ENCODE data around the gene NLRC5. TPM values are rescaled to one million over a fixed set of nuclear protein-coding genes. Genes with fewer than 3 reads are reported as not detected.

The NLRC5 gene, protein sequence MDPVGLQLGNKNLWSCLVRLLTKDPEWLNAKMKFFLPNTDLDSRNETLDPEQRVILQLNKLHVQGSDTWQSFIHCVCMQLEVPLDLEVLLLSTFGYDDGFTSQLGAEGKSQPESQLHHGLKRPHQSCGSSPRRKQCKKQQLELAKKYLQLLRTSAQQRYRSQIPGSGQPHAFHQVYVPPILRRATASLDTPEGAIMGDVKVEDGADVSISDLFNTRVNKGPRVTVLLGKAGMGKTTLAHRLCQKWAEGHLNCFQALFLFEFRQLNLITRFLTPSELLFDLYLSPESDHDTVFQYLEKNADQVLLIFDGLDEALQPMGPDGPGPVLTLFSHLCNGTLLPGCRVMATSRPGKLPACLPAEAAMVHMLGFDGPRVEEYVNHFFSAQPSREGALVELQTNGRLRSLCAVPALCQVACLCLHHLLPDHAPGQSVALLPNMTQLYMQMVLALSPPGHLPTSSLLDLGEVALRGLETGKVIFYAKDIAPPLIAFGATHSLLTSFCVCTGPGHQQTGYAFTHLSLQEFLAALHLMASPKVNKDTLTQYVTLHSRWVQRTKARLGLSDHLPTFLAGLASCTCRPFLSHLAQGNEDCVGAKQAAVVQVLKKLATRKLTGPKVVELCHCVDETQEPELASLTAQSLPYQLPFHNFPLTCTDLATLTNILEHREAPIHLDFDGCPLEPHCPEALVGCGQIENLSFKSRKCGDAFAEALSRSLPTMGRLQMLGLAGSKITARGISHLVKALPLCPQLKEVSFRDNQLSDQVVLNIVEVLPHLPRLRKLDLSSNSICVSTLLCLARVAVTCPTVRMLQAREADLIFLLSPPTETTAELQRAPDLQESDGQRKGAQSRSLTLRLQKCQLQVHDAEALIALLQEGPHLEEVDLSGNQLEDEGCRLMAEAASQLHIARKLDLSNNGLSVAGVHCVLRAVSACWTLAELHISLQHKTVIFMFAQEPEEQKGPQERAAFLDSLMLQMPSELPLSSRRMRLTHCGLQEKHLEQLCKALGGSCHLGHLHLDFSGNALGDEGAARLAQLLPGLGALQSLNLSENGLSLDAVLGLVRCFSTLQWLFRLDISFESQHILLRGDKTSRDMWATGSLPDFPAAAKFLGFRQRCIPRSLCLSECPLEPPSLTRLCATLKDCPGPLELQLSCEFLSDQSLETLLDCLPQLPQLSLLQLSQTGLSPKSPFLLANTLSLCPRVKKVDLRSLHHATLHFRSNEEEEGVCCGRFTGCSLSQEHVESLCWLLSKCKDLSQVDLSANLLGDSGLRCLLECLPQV (N-terminal part only)
- 10.5 TPM for polyA plus RNA-seq (2013, experiment 1 of 2; ENCODE audit: insufficient read length)
- 9.3 TPM for polyA plus RNA-seq (2013, experiment 2 of 2; ENCODE audit: insufficient read length)

DNA sequence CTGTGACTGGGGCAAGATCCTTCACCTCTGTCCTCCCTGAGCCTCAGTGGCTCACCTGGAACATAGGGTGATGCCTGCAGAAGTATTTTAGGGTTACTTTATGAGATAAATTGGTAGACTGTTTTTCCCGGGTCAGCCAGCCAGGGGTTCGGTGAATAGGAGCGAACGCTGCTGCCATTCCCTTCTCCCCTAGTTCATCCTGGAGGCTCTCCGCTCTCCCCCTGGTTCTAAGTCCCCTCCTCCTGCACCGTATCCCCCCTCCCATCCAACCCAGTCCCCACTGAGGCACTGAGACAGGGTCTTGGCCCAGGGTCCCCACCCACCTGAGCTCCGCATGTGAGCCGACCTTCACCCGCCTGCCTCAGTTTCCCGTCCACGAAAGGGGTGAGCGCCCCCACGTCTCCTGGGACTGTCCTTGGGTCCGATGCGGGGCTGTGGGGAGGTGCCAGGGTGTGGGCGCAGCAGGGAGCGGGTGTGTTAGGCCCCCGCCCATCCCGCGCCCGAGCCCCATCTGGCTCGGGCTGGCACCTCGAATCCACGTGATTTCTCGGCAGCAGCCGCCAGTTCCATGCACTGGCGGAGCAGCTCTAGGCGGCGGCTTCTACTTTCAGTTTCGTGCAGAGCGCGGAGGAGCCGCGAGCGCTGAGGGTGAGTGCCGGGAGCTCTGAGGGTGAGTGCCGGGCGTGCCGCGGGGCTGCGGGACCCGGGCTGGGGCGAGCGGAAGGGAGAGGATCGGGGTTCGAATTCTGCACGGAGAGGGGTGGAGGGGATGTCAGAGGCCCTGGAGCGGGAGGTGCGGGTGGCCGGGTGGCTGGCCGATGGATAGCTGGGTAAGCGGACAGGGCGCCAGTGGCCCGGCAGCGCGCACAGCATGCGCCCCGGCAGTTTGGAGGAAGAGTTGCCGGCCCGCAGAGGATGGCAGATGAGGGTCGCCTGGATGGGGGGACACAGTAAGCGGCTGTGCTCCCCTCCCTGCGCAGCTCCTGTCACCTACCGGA is at the start of gene NLRC5:
Gene NLRC5, plus strand, starts transcription at position 610 of the 998 bp plus-strand sequence. CDS start 31,156 bp downstream, outside the sequence.
- peak; percentile 83 for DNase-seq

DNA sequence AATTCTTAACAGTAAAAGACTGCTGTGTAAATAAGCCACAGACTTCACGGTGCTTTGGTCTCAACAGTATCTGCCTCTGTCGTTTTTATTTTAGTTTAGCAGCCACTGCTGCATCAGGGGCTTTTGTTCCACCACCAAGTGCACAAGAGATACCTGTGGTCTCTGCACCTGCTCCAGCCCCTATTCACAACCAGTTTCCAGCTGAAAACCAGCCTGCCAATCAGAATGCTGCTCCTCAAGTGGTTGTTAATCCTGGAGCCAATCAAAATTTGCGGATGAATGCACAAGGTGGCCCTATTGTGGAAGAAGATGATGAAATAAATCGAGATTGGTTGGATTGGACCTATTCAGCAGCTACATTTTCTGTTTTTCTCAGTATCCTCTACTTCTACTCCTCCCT is 49.6 kb upstream of the NLRC5 start:
- DNase-seq = no peak

DNA sequence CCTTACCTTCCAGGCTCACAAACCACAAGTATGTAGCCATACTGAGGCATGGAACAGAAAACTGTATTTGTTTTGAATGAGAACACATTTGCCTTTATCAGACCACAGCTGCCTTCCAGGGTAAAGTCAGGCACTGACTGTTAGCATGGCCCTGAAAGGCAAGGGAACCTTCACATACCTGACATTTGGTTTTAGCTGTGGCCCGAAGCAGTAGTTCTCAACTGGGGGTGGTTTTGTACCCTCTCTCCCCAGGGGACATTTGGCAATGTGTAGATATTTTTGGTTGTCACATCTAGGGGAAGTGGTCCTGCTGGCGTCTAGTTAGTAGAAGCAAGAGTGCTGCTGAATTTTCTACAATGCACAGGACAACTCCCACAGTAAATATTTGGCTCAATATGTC is 48.3 kb upstream of the NLRC5 start:
- DNase-seq = no peak

DNA sequence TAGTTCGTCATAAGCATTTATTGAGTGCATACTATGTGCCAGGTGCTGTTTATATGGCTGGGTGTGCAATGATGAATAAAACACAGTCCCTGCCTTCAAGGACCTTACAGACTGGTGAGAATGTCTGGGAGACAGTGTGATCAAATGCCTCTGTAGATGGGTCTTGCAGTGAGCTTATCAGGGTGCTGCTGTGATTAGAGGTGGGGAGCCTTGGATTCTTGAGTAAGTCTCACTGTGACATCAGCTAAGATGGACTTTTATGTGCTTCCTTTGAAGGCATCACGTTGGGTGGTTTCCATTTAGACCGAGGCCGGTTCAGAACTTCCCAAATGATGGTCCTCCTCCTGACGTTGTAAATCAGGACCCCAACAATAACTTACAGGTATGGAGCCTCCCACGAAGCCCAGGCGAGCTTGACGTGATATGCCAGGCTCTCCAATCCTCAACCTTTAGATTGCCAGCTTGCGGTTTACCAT is 47.5 kb upstream of the NLRC5 start:
- DNase-seq = no peak

DNA sequence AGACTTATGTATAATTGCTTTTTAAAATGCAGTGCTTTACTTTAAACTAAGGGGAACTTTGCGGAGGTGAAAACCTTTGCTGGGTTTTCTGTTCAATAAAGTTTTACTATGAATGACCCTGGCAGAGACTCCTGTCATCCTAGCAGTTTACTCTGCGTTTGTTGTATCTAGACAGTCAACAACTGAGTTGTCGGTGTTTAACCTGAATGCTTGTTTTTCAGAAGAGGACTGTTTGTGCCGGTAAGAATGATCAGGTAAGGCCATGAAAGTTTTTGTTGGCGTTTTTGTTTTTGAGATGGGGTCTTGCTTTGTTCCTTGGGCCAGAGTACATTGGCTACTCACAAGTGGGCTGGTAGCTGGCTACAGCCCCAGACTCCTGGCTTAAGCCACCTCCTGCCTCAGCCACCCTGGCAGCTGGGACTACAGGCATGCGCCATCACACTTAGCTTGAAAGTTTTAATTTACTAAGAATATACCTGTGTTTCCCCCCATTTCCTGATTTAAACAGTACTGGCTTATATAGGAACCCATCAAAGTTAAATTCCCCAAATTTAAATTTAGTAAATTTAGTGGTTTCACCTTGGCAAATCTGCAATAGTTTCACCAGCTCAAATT is 45.5 kb upstream of the NLRC5 start:
- DNase-seq = no peak

DNA sequence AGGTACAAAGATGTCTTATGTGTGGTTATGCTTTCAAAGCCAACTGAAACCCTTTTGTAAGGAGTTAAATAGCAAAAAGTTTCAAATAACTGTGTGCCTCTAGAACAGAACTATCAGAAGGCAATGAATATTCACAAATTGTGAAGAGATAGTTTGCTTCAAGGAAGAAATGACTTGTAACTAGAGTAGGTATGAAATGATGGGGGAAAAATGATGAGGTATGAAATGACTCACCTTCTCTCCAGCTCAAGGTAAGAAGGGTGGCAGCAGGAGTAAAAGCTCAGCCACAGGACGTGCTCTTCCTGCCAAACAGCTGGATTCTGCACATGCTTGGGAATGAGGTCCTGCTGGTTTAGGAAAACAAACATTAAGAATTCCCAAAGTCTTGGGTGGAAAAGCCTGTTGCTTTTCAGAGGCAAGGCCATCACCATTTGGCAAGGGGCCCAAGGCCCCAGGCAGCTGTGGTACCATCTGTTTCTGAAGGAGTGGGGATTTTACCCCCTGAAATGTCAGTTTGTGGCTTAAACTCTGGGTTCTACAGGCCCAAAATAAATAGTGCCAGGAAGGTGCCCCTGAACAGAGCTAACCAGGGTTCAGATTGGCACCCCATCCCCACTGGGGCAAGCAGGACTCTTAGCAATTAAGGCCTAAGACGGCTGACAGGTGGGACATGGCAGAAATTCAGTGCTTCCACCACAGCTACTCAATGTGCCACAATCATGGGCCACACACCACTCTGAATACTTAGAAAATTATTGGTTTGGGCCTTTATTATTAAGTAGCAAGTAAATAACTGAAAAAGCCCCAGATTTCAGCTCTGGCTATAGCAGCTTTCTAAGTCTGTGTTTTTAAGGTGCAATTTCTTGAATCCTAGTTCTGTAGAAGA is 44.2 kb upstream of the NLRC5 start:
- DNase-seq = no peak

DNA sequence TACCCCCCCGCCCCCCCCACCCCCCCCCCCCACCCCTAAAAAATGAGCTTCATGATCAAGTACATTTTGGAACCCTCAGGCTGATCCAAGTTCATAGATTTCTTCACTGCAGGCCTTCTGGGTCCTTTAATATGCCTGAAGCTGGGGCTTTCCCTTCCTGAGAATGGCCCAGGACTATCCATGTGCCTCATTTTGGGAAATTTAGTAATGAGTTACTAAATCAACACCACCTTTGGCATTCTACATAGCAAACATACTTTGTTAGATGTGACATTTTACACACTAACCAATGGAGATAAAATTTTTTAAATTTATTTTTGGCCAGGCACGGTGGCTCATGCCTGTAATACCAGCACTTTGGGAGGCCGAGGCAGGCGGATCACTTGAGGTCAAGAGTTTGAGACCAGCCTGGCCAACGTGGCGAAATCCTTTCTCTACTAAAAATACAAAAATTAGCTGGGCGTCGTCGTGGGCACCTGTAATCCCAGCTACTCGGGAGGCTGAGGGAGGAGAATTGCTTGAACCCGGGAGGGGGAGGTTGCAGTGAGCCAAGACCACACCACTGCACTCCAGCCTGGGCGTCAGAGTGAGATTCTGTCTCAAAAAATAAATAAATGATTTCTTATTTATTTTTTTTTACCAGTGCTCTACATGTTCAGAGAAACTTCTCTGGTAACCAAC is 43.4 kb upstream of the NLRC5 start:
- DNase-seq = no peak

DNA sequence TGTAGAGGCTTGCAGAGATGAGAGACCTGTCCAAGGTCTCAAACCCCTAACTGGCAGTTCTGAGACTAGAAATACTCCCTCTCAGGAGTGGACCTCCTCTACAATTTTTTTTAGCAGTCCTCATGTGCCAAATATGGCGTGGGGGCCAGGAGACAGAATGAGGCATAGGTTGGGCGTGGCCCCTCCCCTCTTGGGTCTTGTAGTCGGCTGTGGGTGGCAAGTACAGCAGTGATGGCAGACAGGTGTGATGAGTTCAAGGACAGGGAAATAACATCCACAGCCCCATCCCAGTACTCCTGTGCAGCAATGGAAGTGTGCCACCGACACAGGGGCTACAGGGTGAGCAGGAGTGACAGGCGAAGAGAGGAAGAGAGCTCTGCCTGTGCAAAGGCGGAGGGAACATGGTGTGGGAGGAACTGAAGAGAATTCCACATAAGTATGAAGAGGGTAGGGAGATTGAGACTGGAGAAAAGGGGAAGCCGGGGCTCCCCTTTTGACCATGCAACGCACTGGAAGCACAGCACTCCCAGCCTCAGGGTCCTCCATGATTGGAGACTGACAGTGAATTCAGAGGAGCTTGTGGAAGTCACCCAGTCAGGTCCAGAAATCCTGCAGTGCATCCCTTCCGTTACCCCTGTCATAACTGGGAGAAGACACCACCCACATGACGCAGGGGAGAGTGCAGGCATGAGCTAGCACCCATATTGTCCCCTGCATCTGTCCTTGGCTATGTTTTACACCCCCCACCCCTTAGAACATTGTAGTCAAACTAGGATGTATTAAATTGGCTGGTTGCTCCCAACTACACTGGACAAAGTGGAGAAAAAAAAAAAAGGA is 42.4 kb upstream of the NLRC5 start:
- no peak for DNase-seq

DNA sequence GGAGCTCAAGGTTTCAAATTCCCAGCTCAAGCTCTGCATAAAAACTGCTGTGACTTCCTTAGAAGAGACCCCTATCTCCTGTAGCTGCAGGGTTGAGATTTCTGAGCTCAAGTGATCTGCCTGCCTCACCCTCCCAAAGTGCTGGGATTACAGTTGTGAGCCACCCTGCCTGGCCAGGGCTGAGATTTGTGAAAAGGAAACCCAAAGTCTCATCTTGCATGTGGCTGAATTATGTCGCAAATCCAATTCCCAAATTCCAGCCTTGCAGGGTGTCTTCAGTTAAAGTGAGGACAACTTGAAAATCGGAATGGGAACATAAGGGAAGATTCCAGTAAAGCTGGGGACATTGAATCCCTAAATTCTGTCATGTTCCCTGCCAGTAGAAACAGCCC is 41.8 kb upstream of the NLRC5 start:
- DNase-seq = no peak

DNA sequence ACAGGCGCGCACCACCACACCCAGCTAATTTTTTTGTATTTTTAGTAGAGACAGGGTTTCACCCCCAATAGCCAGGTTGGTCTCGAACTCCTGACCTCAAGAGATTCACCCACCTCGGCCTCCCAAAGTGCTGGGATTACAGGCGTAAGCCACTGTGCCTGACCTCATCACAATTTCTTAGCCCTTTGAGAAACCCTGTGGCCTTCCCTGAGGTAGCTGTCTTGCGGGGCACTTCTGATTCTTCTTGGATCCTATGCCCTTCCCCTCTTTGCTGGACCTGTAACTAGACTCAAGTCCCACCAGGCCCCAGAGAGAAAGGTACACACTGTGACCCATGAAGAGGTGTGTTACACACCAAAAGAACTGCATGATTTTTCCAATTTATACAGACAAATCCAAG is 41.1 kb upstream of the NLRC5 start:
- DNase-seq = no peak

DNA sequence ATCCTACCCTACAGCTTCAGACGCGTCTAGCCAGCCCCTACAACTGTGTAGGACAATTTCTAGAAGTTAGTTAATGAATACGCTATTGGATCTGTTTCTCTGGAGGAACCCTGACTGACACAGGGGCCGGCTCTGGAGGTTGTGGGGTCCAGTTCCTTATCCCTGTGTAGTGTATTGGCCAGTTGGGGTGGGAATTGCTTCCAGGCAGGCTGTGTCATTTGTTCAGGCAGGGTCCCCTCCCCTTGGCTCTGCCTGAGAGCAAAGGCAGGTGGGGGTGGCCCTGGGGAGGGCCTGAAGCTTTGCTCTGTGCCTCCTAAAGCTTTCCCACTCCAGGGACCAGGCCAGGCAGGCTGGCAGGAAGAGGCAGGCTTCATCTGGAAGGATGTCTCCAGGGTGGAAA is 39.3 kb upstream of the NLRC5 start:
- no peak for DNase-seq

DNA sequence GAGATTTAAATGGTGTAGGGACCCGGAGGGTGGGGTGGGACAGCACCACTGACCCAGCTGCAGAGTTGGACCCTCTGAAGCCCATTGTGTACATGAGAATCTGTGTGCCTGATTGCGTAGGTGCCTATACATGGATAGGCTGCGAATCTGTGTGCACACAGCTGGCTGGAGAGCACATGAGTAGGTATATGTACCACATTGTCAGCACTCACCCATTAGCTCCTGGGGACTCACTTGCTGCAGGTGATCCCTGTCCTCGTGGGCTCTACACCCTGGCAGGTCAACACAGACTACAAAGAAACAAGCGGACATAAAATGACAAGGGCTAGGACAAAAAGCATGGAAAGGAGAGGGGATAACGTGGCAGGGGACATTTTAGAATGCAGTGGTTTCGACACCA is 38.9 kb upstream of the NLRC5 start:
- DNase-seq = no peak

DNA sequence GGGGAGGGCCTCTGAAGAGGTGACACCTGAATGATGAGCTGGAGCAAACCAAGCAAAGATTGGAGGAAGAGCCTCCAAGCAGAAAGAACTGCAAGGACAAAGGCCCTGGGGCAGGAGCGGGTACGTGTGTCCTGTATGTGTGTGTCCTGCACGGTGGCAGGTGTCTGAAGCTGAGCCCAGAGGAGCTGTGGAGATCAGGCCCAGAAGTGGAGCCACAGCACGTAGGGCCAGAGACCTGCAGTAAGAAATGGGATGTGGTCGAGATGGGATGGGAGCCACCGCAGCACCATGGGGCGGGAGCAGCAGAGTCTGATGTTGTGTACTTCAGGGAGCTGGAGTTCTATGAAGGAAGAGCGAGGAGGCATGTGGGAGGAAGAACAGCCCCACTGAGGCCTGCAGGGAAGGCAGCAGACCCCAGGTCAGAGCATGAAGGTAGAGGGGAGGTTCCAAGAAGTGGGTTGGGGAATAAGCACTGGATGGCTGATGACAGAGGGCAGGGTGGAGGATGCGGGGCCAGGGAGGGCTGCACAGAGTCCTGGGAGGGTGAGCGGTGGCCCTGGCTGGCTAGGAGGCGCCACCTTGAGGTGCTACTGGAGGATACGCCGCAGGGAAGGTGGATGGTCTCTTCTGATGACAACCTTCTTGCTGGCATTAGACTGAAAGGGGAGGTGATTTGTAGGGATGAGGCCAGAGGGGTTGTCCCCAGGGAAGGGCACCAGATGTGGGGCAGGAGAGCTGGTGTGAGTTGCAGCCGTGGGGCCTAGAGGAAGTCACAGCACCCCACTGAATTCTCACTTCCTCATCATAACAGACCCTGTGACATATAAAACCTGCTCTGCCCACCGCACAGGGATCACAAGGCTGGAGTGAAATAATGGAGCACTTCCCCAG is 38.2 kb upstream of the NLRC5 start:
- DNase-seq = peak; percentile 47

DNA sequence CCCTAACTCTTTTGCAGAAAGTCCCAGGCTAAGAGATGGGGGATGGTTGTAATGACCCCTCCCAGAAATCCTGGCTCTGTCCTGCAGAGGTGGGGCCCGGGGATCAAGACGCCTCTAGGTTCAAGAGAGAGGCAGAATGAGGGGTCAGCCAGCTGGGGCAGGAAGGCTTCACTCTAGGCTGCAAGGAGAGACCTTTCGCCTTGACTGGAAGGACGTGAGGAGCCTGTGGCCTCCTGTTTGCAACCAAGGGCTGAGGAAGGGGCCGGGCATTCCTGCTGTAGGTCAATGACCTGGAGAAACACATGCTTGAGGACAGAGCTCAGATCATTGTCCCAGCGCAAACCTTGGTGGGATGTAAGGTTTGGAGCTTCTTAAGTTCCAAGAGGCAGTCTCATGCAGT is 36.4 kb upstream of the NLRC5 start:
- DNase-seq = no peak

DNA sequence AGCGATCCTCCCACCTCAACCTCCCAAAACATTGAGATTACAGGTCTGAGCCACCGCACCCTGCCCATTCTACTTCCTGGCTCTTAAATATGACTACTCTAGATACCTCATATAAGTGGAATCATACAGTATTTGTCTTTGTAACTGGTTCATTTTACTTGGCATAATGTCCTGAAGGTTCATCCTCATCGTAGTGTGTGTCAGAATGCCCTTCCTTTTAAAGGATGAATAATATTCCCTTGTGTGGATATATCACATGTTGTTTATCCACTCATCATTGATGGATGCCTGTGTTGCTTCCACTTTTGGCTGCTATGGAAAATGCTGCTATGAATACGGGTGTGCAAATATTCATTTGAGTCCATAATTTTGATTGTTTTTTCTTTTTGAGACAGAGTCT is 33.3 kb upstream of the NLRC5 start:
- no peak for DNase-seq

DNA sequence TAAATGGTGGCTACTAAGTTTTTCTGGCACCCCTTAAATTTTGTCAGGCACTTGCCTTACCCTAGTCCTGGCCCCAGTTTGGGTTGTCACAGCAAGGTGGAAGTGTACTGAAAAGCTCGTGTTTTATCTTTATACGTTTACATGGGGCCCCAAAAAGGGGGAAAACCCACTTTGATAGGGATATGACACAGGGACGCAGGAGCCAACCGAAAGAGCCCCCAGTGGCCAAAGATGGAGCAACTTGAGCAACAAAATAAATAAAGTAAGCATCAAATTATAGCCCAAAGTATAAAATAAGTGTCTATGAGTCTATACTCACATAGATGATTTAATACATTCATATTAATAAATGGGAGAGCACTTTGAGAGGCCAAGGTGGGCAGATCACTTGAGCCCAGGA is 32.6 kb upstream of the NLRC5 start:
- DNase-seq = no peak

DNA sequence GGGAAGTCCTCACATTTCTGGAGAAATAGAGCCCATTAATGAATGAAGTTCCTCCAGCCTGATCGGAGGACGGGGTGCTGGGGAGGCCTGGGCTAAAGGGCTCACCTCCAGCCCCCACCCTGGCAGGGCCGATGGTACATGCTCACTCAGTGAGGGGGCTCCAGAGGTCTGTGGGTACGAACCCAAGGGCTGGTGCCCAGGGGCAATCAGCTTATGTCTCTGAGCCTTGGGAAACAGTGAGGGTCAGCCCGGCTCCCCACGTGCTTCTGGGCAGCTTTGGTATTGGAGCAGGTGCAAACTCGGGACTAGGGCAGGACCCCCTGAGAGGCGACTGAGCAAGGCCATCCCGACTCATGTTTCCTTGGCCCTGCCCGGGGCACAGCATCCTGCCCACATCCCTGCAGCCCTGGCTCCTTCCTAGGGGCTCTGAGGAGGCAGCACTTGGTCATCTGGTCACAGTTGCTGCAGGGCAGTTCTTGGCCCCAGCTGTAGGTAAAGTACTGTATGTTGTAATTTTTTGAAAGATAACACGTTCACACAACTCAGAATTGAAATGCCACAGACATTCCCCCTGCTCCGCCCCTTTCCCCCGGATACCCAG is 28.6 kb upstream of the NLRC5 start:
- no peak for DNase-seq

Data from fibroblast of skin of abdomen (primary cell).